SK-N-MC (cell line): ENCODE measurements around the gene DLGAP3.

Experiments used
- EZH2 ChIP-seq: fragments of 200-600 bp; sonication (generic); IDR thresholded peaks from one replicate; pipeline ENCODE4 v1.6.1; 2017; ENCODE audit warnings: antibody characterized with exemption
- POLR2AphosphoS5 ChIP-seq: IDR thresholded peaks from 2 replicates; pipeline ENCODE4 v1.6.1; 2012; ENCODE audit warnings: mild to moderate bottlenecking, low read depth, low read length, borderline replicate concordance

GRCh38 chr1:34928699-34929496, 552 bp downstream of the DLGAP3 start:
- TF ChIP-seq EZH2, result no peak
- TF ChIP-seq POLR2AphosphoS5, result no peak
